ENCODE measurements around the gene SMIM14.
"Not testable (repeated sequence)": the region's sequence is repeated elsewhere in the genome, so short reads cannot be mapped to it uniquely, and the experiment has no call there.

SMIM14 gene

DNA sequence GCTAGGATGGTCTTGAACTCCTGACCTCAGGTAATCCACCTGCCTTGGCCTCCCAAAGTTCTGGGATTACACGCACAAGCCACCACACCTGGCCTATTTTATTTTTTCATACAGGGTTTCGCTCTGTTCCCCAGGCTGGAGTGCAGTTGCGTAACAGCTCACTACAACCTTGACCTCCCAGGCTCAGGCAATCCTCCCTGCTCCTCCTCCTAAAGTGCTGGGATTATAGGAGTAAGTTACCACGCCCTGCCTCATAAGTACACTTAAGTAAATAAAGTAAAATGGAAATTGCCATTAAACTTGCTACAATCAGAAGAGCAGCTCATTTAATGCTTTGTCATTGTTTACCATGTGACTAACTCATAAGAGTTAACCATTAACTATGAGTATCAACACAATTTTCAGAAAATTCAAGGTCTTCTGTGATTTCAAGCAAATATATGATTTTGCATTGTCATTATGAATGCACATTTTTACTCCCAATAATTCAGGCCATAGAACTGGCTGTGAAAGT is 123.7 kb downstream of the SMIM14 start:
- no peak for TF ChIP-seq JUND (IDR thresholded peaks at IDR 0.05; ENCODE audit: low read depth)
- DNase-seq (ENCODE audit: low read depth in 1 of 2, low spot score in 1 of 2) = no peak

DNA sequence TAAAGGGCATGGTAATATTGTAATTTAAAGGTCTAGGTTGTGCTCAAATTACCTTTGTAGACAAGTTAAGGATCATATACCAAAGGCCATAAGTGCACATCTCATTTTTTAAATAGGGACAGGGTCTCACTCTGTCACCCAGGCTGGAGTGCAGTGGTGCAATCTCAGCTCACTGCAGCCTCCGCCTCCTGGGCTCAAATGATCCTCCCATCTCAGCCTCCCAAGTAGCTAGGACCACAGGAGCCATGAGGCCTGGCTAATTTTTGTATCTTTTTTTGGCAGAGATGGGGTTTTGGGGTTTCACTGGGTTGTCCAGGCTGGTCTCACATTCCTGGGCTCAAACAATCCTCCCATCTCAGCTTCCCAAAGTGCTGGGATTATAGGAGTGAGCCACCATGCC is 124.4 kb downstream of the SMIM14 start:
- DNase-seq (ENCODE audit: low read depth in 1 of 2, low spot score in 1 of 2); in situ Hi-C loops (cut with HindIII; ENCODE audit: low pct_unique_long_range_greater_than_20kb, low sequenced_read_pairs): not testable (repeated sequence)

More for the DNA sequence above, 123.7 kb downstream of the SMIM14 start:
- in situ Hi-C loops (cut with HindIII; ENCODE audit: low pct_unique_long_range_greater_than_20kb, low sequenced_read_pairs) = no loop called here

DNA sequence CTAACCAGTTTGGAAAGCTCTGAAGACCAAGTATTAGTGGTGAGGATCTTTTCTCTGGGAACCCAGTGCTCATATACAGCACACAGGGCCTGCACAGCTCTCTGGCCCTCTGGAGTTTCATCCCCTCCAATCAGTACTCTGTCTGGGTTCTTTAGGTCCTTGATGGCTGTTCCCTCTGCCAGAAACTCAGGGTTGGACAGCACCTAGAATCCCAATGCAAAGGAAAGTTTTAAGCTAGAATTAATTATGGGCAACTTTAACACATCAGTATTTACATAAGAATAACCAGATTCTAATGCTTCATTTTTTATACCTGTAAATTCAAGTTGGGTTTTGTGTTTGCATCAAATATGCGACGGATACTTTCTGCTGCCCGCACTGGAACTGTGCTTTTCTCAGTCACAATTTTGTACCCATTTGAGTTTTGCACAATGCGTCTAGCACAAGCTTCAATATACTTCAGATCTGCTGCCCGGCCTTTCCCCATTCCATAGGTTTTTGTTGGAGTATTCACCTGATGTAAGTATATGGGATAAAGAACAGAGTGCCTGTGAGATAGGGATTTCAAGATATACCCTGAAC is 128.2 kb downstream of the SMIM14 start:
- DNase-seq (ENCODE audit: low read depth in 1 of 2, low spot score in 1 of 2) = no peak
- TF ChIP-seq JUND (IDR thresholded peaks at IDR 0.05; ENCODE audit: low read depth) = no peak
- in situ Hi-C loops (cut with HindIII; ENCODE audit: low pct_unique_long_range_greater_than_20kb, low sequenced_read_pairs) = no loop called here

GRCh38 chr4:39505581-39505980 is 133.1 kb downstream of the SMIM14 start:
- no peak for TF ChIP-seq JUND (IDR thresholded peaks at IDR 0.05; ENCODE audit: low read depth)
- in situ Hi-C loops (cut with HindIII; ENCODE audit: low pct_unique_long_range_greater_than_20kb, low sequenced_read_pairs) = no loop called here

DNA sequence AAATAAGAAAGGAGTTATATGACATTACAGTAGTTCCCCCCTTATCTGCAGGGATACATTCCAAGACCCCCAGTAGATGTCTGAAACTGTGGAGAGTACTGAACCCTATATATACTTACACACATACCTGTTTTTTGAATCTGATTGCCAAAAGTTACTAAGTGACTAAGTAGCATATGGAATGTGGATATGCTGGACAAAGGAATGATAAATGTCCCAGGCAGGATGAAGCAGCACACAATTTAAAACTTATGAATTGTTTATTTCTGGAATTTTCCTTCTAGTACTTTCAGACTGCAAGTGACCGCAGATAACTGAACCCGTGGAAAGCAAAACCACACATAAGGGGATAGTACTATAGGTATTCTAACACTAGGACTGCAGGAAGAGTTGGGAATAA is 134.1 kb downstream of the SMIM14 start:
- no peak for TF ChIP-seq JUND (IDR thresholded peaks at IDR 0.05; ENCODE audit: low read depth)
- DNase-seq (ENCODE audit: low read depth in 1 of 2, low spot score in 1 of 2) = no peak
- in situ Hi-C loops (cut with HindIII; ENCODE audit: low pct_unique_long_range_greater_than_20kb, low sequenced_read_pairs) = no loop called here

More at GRCh38 chr4:39505581-39505980, 133.1 kb downstream of the SMIM14 start:
- DNase-seq (ENCODE audit: low read depth in 1 of 2, low spot score in 1 of 2) = no peak

DNA sequence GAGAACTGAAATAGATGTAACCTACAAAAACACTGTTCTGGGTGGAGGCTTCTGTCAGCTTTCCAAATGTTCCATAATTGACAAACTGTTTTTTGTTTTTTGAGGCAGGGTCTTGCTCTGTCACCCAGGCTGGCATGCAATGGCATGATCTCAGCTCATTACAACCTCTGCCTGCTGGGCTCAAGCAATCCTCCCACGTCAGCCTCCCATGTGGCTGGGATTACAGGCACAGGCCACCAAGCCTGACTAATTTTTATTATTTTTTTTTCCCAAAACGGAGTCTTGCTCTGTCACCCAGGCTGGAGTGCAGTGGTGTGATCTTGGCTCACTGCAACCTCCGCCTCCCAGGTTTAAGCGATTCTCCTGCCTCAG is 136.0 kb downstream of the SMIM14 start:
- in situ Hi-C loops (cut with HindIII; ENCODE audit: low pct_unique_long_range_greater_than_20kb, low sequenced_read_pairs); DNase-seq (ENCODE audit: low read depth in 1 of 2, low spot score in 1 of 2): not testable (repeated sequence)

GRCh38 chr4:39502019-39502663 is 136.5 kb downstream of the SMIM14 start:
- in situ Hi-C loops (cut with HindIII; ENCODE audit: low pct_unique_long_range_greater_than_20kb, low sequenced_read_pairs) = no loop called here
- no peak for DNase-seq (ENCODE audit: low read depth in 1 of 2, low spot score in 1 of 2)

GRCh38 chr4:39498727-39499020 is 140.0 kb downstream of the SMIM14 start:
- no peak for DNase-seq (ENCODE audit: low read depth in 1 of 2, low spot score in 1 of 2)
- in situ Hi-C loops (cut with HindIII; ENCODE audit: low pct_unique_long_range_greater_than_20kb, low sequenced_read_pairs) = no loop called here
- no peak for TF ChIP-seq JUND (IDR thresholded peaks at IDR 0.05; ENCODE audit: low read depth)

More at GRCh38 chr4:39502019-39502663, 136.5 kb downstream of the SMIM14 start:
- TF ChIP-seq JUND (IDR thresholded peaks at IDR 0.05; ENCODE audit: low read depth) = no peak

- in situ Hi-C loops (cut with HindIII; ENCODE audit: low pct_unique_long_range_greater_than_20kb, low sequenced_read_pairs) = no loop called here
- no peak for DNase-seq (ENCODE audit: low read depth in 1 of 2, low spot score in 1 of 2)
- no peak for TF ChIP-seq JUND (IDR thresholded peaks at IDR 0.05; ENCODE audit: low read depth)
Measured at GRCh38 chr4:39497909-39498726, 140.5 kb downstream of the SMIM14 start.
